Mucosa of stomach (tissue), 1 donor: ENCODE data around the gene POGLUT3.

ENCODE experiments used
- H3K27me3 ChIP-seq: one replicate; pipeline ENCODE4 v1.7.0; 2013; ENCODE audit warnings: mild to moderate bottlenecking, low read length; ENCODE audit not compliant: control insufficient read depth, insufficient read depth
- H3K36me3 ChIP-seq: one replicate; pipeline ENCODE4 v1.7.0; 2013; ENCODE audit warnings: low read length; ENCODE audit not compliant: control insufficient read depth, insufficient read depth
- H3K4me1 ChIP-seq: one replicate; pipeline ENCODE4 v1.7.0; 2013; ENCODE audit warnings: mild to moderate bottlenecking, low read length; ENCODE audit not compliant: control insufficient read depth, insufficient read depth
- H3K4me3 ChIP-seq: one replicate; pipeline ENCODE4 v1.7.0; 2013; ENCODE audit warnings: low read length
- H3K9ac ChIP-seq: one replicate; pipeline ENCODE4 v1.7.0; 2013; ENCODE audit warnings: mild to moderate bottlenecking, low read length, moderate library complexity
- H3K9me3 ChIP-seq: one replicate; pipeline ENCODE4 v1.7.0; 2013; ENCODE audit warnings: mild to moderate bottlenecking, low read length, moderate library complexity; ENCODE audit not compliant: control insufficient read depth
- donor health status: Pancreatic carcinoma.

POGLUT3 gene

GRCh38 chr11:108466405-108466804 lies 31.8 kb downstream of the POGLUT3 start:
- H3K4me1 ChIP-seq = peaks cover 7% of the 10 kb centered on the region
- peak overlapping the region; percentile 99 for H3K9ac ChIP-seq
- H3K27me3 ChIP-seq = no peaks in the 10 kb centered on the region
- H3K36me3 ChIP-seq = no peaks in the 10 kb centered on the region
- peak overlapping the region; percentile 81 for H3K4me3 ChIP-seq
- H3K9me3 ChIP-seq = no peaks in the 10 kb centered on the region

DNA sequence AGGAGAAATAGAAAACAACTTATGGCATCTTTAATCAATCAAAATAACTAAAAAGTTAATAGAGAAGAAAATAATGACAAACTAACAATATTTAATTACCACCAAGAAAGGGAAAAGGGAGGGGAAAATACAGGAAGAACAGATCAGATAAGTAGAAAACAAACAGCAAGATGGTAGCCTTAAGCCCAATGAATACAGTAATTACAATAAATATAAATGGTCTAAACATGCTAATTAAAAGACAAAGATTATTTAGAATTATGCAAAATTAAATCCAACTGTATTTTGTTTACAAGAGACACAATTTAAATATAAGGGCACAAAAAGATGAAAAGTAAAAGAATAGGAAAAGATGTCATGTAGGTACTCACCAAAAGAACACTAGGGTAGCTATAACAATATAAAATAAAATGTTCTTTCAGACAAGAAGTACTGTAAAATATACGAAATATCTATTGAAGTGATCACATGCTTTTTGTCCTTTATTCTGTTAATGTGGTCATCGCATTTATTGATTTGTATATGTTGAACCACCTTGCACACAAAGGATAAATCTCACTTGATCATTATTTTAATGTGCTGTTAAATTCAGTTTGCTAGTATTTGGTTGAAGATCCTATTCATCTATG lies 44.9 kb downstream of the POGLUT3 start:
- Histone ChIP-seq H3K36me3 (no peaks in the 10 kb centered on the region), H3K9ac (no peak overlapping the region), H3K9me3 (no peaks in the 10 kb centered on the region), H3K4me1 (no peaks in the 10 kb centered on the region), H3K27me3 (no peaks in the 10 kb centered on the region), H3K4me3 (no peak overlapping the region)
